ENCODE results near the gene CCNB1.
A peak's percentile ranks its signal among the peaks of the same experiment; 100 is the strongest.
"Not testable (repeated sequence)": the region's sequence is repeated elsewhere in the genome, so short reads cannot be mapped to it uniquely, and the experiment has no call there.

Gene CCNB1

GRCh38 chr5:69166686-69167492 lies at the start of gene CCNB1:
Gene CCNB1, plus strand, starts transcription at chr5:69167150. Its CDS starts 113 bp downstream, at chr5:69167263.
- DNase-seq = peak; percentile 98 to 99

GRCh38 chr5:69129413-69129812 lies 37.5 kb upstream of the CCNB1 start:
- DNase-seq = no peak

- DNase-seq = no peak
These were observed 36.7 kb upstream of the CCNB1 start for GRCh38 chr5:69130241-69130640.

GRCh38 chr5:69131304-69131703 lies 35.6 kb upstream of the CCNB1 start:
- DNase-seq = no peak

- no peak for DNase-seq
These were observed 32.8 kb upstream of the CCNB1 start for GRCh38 chr5:69134126-69134525.

- DNase-seq = no peak
These were observed 30.7 kb upstream of the CCNB1 start for GRCh38 chr5:69136293-69136692.

GRCh38 chr5:69137208-69137607 lies 29.7 kb upstream of the CCNB1 start:
- DNase-seq = not testable (repeated sequence)

- DNase-seq = no peak
These were observed 29.1 kb upstream of the CCNB1 start for GRCh38 chr5:69137807-69138206.

- DNase-seq = no peak
These were observed 28.2 kb upstream of the CCNB1 start for GRCh38 chr5:69138766-69139165.

GRCh38 chr5:69140239-69140638 lies 26.7 kb upstream of the CCNB1 start:
- not testable (repeated sequence) for DNase-seq

- no peak for DNase-seq
These were observed 26.1 kb upstream of the CCNB1 start for GRCh38 chr5:69140827-69141226.

GRCh38 chr5:69148576-69148975 lies 18.4 kb upstream of the CCNB1 start:
- DNase-seq = not testable (repeated sequence)

- no peak for DNase-seq
These were observed 17.8 kb upstream of the CCNB1 start for GRCh38 chr5:69148981-69149675.

GRCh38 chr5:69149676-69150010 lies 17.3 kb upstream of the CCNB1 start:
- DNase-seq = no peak

GRCh38 chr5:69152731-69153130 lies 14.2 kb upstream of the CCNB1 start:
- DNase-seq = peak; percentile 85 to 86

- DNase-seq = no peak
These were observed 10.5 kb upstream of the CCNB1 start for GRCh38 chr5:69156456-69156855.

GRCh38 chr5:69158039-69158438 lies 8.9 kb upstream of the CCNB1 start:
- DNase-seq = no peak

GRCh38 chr5:69160651-69161050 lies 6.3 kb upstream of the CCNB1 start:
- DNase-seq = no peak

- DNase-seq = peak in 1 of 2 experiments; percentile 16
These were observed 524 bp downstream of the CCNB1 start for GRCh38 chr5:69167493-69167855.

GRCh38 chr5:69167929-69168328 lies 979 bp downstream of the CCNB1 start:
- no peak for DNase-seq

GRCh38 chr5:69170495-69170894 lies 3.5 kb downstream of the CCNB1 start:
- DNase-seq = no peak

GRCh38 chr5:69170969-69171368 lies 4.0 kb downstream of the CCNB1 start:
- no peak for DNase-seq

- DNase-seq = not testable (repeated sequence)
These were observed 14.8 kb downstream of the CCNB1 start for GRCh38 chr5:69181659-69182293.

- no peak for DNase-seq
These were observed 17.7 kb downstream of the CCNB1 start for GRCh38 chr5:69184621-69185020.

Measured in Kasumi-1 (cell line).